H9 (cell line): ENCODE results near the gene SH3RF2. TPM values are rescaled to one million over a fixed set of nuclear protein-coding genes. Genes with fewer than 3 reads are reported as not detected.

Source experiments
- DNase-seq: peaks from one replicate; pipeline ENCODE4 v3.0.0-alpha.2; 2017
- H2AFZ ChIP-seq: one replicate; pipeline ENCODE4 v1.6.1; 2013; ENCODE audit warnings: mild to moderate bottlenecking, low read length, control low read depth, moderate library complexity
- H2AK5ac ChIP-seq: 2 replicates; pipeline ENCODE4 v1.6.1; 2013; ENCODE audit warnings: low read length, control low read depth, mixed read lengths; ENCODE audit not compliant: insufficient read length
- H2BK120ac ChIP-seq: one replicate; pipeline ENCODE4 v1.6.1; 2013; ENCODE audit warnings: low read depth, mild to moderate bottlenecking, low read length, control low read depth, inconsistent platforms; ENCODE audit not compliant: poor library complexity, severe bottlenecking
- H2BK12ac ChIP-seq: 2 replicates; pipeline ENCODE4 v1.6.1; 2013; ENCODE audit warnings: low read length, control low read depth, mixed read lengths, low read depth; ENCODE audit not compliant: insufficient read length
- H2BK15ac ChIP-seq: 2 replicates; pipeline ENCODE4 v1.6.1; 2013; ENCODE audit warnings: low read depth, low read length, control low read depth
- H2BK20ac ChIP-seq: one replicate; pipeline ENCODE4 v1.6.1; 2013; ENCODE audit warnings: low read depth, mild to moderate bottlenecking, low read length, control low read depth, inconsistent platforms; ENCODE audit not compliant: poor library complexity, severe bottlenecking
- H2BK5ac ChIP-seq: 2 replicates; pipeline ENCODE4 v1.6.1; 2013; ENCODE audit warnings: low read length, control low read depth, mixed read lengths; ENCODE audit not compliant: insufficient read length
- H3K14ac ChIP-seq: 2 replicates; pipeline ENCODE4 v1.6.1; 2013; ENCODE audit warnings: low read length, control low read depth; ENCODE audit not compliant: insufficient read depth
- H3K18ac ChIP-seq: 2 replicates; pipeline ENCODE4 v1.6.1; 2013; ENCODE audit warnings: low read depth, mild to moderate bottlenecking, mixed read lengths, low read length, control low read depth; ENCODE audit not compliant: insufficient read length
- H3K23ac ChIP-seq: 2 replicates; pipeline ENCODE4 v1.6.1; 2013; ENCODE audit warnings: low read length, control low read depth, mixed read lengths, low read depth; ENCODE audit not compliant: insufficient read length
- H3K23me2 ChIP-seq: 2 replicates; pipeline ENCODE4 v1.6.1; 2013; ENCODE audit warnings: low read depth, mild to moderate bottlenecking, mixed read lengths, low read length, control low read depth; ENCODE audit not compliant: insufficient read length, poor library complexity, severe bottlenecking
- H3K27ac ChIP-seq: 2 replicates; pipeline ENCODE4 v1.5.1; 2013; ENCODE audit warnings: low read length, control low read depth, mixed read lengths, low read depth; ENCODE audit not compliant: insufficient read length
- H3K27me3 ChIP-seq: 2 replicates; pipeline ENCODE4 v1.6.1; 2013; ENCODE audit warnings: low read length, control low read depth, inconsistent platforms; ENCODE audit not compliant: insufficient read depth
- H3K4ac ChIP-seq: 2 replicates; pipeline ENCODE4 v1.6.1; 2013; ENCODE audit warnings: low read depth, mild to moderate bottlenecking, control low read depth, inconsistent platforms, low read length, moderate library complexity
- H3K4me1 ChIP-seq: 2 replicates; pipeline ENCODE4 v1.6.1; 2013; ENCODE audit warnings: low read length, control low read depth, inconsistent platforms; ENCODE audit not compliant: insufficient read depth
- H3K4me2 ChIP-seq: 2 replicates; pipeline ENCODE4 v1.6.1; 2013; ENCODE audit warnings: low read length, control low read depth, mixed read lengths; ENCODE audit not compliant: insufficient read length, insufficient read depth
- H3K56ac ChIP-seq: 2 replicates; pipeline ENCODE4 v1.6.1; 2013; ENCODE audit warnings: low read depth, mild to moderate bottlenecking, mixed read lengths, low read length, control low read depth; ENCODE audit not compliant: insufficient read length
- H3K79me1 ChIP-seq: 2 replicates; pipeline ENCODE4 v1.6.1; 2013; ENCODE audit warnings: low read depth, mild to moderate bottlenecking, moderate library complexity, low read length, control low read depth, inconsistent platforms; ENCODE audit not compliant: insufficient read depth, poor library complexity, severe bottlenecking
- H3K79me2 ChIP-seq: 2 replicates; pipeline ENCODE4 v1.6.1; 2013; ENCODE audit warnings: low read length, control low read depth, inconsistent platforms; ENCODE audit not compliant: insufficient read depth
- H3K9ac ChIP-seq: 2 replicates; pipeline ENCODE4 v1.6.1; 2013; ENCODE audit warnings: low read length, control low read depth, mixed read lengths; ENCODE audit not compliant: insufficient read length; ENCODE audit errors: extremely low read depth
- H3K9me3 ChIP-seq: one replicate; pipeline ENCODE4 v1.6.1; 2013; ENCODE audit warnings: low read depth, low read length, inconsistent platforms; ENCODE audit not compliant: control insufficient read depth
- H3T11ph ChIP-seq: one replicate; pipeline ENCODE4 v1.6.1; 2013; ENCODE audit warnings: mild to moderate bottlenecking, low read length, control low read depth, inconsistent platforms
- H4K20me1 ChIP-seq: one replicate; pipeline ENCODE4 v1.6.1; 2013; ENCODE audit not compliant: control insufficient read depth, insufficient read length, insufficient read depth
- H4K5ac ChIP-seq: 2 replicates; pipeline ENCODE4 v1.6.1; 2013; ENCODE audit warnings: low read depth, mild to moderate bottlenecking, mixed read lengths, low read length, control low read depth; ENCODE audit not compliant: insufficient read length
- H4K8ac ChIP-seq: replicated peaks from 2 replicates; pipeline ENCODE4 v1.6.1; 2013; ENCODE audit warnings: low read length, control low read depth, mixed read lengths, low read depth; ENCODE audit not compliant: insufficient read length
- H4K91ac ChIP-seq: 2 replicates; pipeline ENCODE4 v1.6.1; 2013; ENCODE audit warnings: low read depth, mild to moderate bottlenecking, moderate library complexity, mixed read lengths, low read length, control low read depth; ENCODE audit not compliant: insufficient read length
- H3K27ac Mint-ChIP-seq, 3 experiments: 2 replicates in 2 of 3; 3 replicates in 1 of 3; pipeline ENCODE4 v1.8.0; 2020 to 2021; ENCODE audit warnings: mixed read lengths in 3 of 3, mild to moderate bottlenecking in 1 of 3, moderate library complexity in 1 of 3
- H3K27me3 Mint-ChIP-seq: 2 replicates; pipeline ENCODE4 v1.8.0; 2021; ENCODE audit warnings: low read depth, mild to moderate bottlenecking, moderate library complexity, mixed read lengths
- H3K36me3 Mint-ChIP-seq, 3 experiments: 2 replicates in 2 of 3; 3 replicates in 1 of 3; pipeline ENCODE4 v1.8.0; 2020 to 2021; ENCODE audit warnings: low read depth in 3 of 3, mixed read lengths in 3 of 3; ENCODE audit not compliant: insufficient read depth in 1 of 3
- H3K4me1 Mint-ChIP-seq, 2 experiments: 2 replicates each; pipeline ENCODE4 v1.8.0; 2020; ENCODE audit warnings: mixed read lengths in 2 of 2
- H3K4me3 Mint-ChIP-seq, 2 experiments: 2 replicates in 1 of 2; 3 replicates in 1 of 2; pipeline ENCODE4 v1.8.0; 2020 to 2021; ENCODE audit warnings: mild to moderate bottlenecking in 2 of 2, mixed read lengths in 2 of 2, moderate library complexity in 1 of 2
- H3K9me3 Mint-ChIP-seq, 2 experiments: 2 replicates in 1 of 2; 3 replicates in 1 of 2; pipeline ENCODE4 v1.8.0; 2020; ENCODE audit warnings: mild to moderate bottlenecking in 2 of 2, mixed read lengths in 2 of 2, moderate library complexity in 1 of 2
- WGBS: extraction: QIAGEN DNeasy Blood & Tissue Kit; methylation state at CpG from one replicate; pipeline ENCODE4 v1.1.7; 2013; ENCODE audit warnings: missing lambda C conversion rate, low lambda C conversion rate, mixed read lengths; ENCODE audit not compliant: insufficient read length; ENCODE audit errors: extremely low coverage; 5-methylcytosine and 5-hydroxymethylcytosine counted together
- total RNA-seq: library from RNA; stranded (reverse); gene quantifications from 2 replicates; pipeline ENCODE4 v1.2.1, GENCODE V29; 2021
- TF ChIP-seq, protein P1 (sequence below): fragments of 200-600 bp; sonication (generic); conservative IDR thresholded peaks from 3 replicates; pipeline ENCODE4 v1.8.0; 2021; ENCODE audit warnings: antibody characterized with exemption, mild to moderate bottlenecking

SH3RF2 gene
- total RNA-seq, 1 experiment from 2014 or later = 0.66 TPM

DNA sequence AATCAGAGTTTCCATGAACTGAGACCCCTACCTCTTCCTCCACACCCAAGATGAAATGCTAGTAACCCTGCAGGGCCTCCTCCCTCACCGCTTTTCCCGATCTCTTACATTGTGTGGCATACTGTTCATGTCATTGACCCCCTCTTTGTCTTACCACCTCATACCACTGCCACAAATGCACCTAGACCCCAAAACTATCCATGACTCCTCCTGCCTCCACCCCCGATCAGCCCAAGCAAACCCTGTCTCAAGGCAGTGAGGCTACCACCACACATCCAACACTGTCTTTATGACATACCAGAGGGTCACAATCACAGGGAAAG lies 113.3 kb downstream of the SH3RF2 start:
- H3K14ac ChIP-seq = no peak overlapping the region
- no peak overlapping the region for H4K91ac ChIP-seq
- no peaks in the 10 kb centered on the region for H3K9me3 Mint-ChIP-seq
- DNase-seq = no peak
- H3K79me1 ChIP-seq = no peaks in the 10 kb centered on the region
- WGBS = no CpG with 5 or more reads among the region's 3 CpGs
- peaks cover 10 to 12% of the 10 kb centered on the region in 2 experiments for H3K4me1 Mint-ChIP-seq
- no peaks in the 10 kb centered on the region for H3K4me1 ChIP-seq
- H2BK20ac ChIP-seq = no peak overlapping the region
- no peak overlapping the region for H2BK5ac ChIP-seq
- no peak overlapping the region for H4K5ac ChIP-seq
- no peak overlapping the region for H3K9ac ChIP-seq
- H4K8ac ChIP-seq = no peak overlapping the region
- H2BK12ac ChIP-seq = no peak overlapping the region
- peak overlapping the region in 2 of 3 experiments; percentile 1 to 47; a peak in 3 of 7 replicates for H3K27ac Mint-ChIP-seq
- no peak overlapping the region for H3K56ac ChIP-seq
- H4K20me1 ChIP-seq = no peaks in the 10 kb centered on the region
- H3K9me3 ChIP-seq = no peaks in the 10 kb centered on the region
- H3K4me3 Mint-ChIP-seq = no peak overlapping the region
- H3K18ac ChIP-seq = no peak overlapping the region
- H3T11ph ChIP-seq = no peak overlapping the region
- H3K27ac ChIP-seq = no peak overlapping the region
- H2BK120ac ChIP-seq = no peak overlapping the region
- H3K36me3 Mint-ChIP-seq = no peaks in the 10 kb centered on the region
- H3K4ac ChIP-seq = no peak overlapping the region
- no peaks in the 10 kb centered on the region for H3K79me2 ChIP-seq
- no peaks in the 10 kb centered on the region for H3K27me3 Mint-ChIP-seq
- no peak overlapping the region for H3K23ac ChIP-seq
- no peak overlapping the region for H2AK5ac ChIP-seq
- H3K27me3 ChIP-seq = no peaks in the 10 kb centered on the region
- H3K23me2 ChIP-seq = no peaks in the 10 kb centered on the region
- H2AFZ ChIP-seq = no peak overlapping the region
- no peak overlapping the region for H2BK15ac ChIP-seq
- no peak overlapping the region for H3K4me2 ChIP-seq
- TF ChIP-seq, protein P1, sequence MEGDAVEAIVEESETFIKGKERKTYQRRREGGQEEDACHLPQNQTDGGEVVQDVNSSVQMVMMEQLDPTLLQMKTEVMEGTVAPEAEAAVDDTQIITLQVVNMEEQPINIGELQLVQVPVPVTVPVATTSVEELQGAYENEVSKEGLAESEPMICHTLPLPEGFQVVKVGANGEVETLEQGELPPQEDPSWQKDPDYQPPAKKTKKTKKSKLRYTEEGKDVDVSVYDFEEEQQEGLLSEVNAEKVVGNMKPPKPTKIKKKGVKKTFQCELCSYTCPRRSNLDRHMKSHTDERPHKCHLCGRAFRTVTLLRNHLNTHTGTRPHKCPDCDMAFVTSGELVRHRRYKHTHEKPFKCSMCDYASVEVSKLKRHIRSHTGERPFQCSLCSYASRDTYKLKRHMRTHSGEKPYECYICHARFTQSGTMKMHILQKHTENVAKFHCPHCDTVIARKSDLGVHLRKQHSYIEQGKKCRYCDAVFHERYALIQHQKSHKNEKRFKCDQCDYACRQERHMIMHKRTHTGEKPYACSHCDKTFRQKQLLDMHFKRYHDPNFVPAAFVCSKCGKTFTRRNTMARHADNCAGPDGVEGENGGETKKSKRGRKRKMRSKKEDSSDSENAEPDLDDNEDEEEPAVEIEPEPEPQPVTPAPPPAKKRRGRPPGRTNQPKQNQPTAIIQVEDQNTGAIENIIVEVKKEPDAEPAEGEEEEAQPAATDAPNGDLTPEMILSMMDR = no peak; the same call in 2 of the 3 replicates
